HEK293 (cell line): ENCODE measurements around the gene FANCC.

Source experiments
- CTCF ChIA-PET: fragments of 350-600 bp; formaldehyde crosslinking; extraction: SDS; loops from one replicate; lab custom pipeline; 2021; ENCODE audit warnings: antibody characterized with exemption; lab: Yijun Ruan, JAX
- POLR2A ChIA-PET: fragments of 300-600 bp; formaldehyde crosslinking; extraction: SDS; loops from one replicate; lab custom pipeline; 2020; ENCODE audit warnings: antibody characterized with exemption, inconsistent platforms; lab: Yijun Ruan, JAX
- H3K27ac ChIP-seq: fragments of 200-500 bp; sonication (Bioruptor generic); 2 replicates; pipeline ENCODE4 v1.5.1; 2014; ENCODE audit warnings: low read depth, low read length, control low read depth, inconsistent platforms; ENCODE audit errors: extremely low read depth
- H3K36me3 ChIP-seq, 2 experiments: fragments of 200-500 bp in 1 of 2; sonication (Bioruptor generic) in 1 of 2; 1 replicate in 1 of 2; 2 replicates in 1 of 2; pipeline ENCODE4 v1.5.1; 2014 to 2017; ENCODE audit warnings: inconsistent platforms in 2 of 2, low read length in 2 of 2; ENCODE audit not compliant: control insufficient read depth in 2 of 2, insufficient read depth in 1 of 2
- H3K4me1 ChIP-seq: fragments of 200-500 bp; sonication (Bioruptor generic); 2 replicates; pipeline ENCODE4 v1.5.1; 2014; ENCODE audit warnings: mild to moderate bottlenecking, low read length, inconsistent platforms; ENCODE audit not compliant: control insufficient read depth, insufficient read depth
- H3K4me3 ChIP-seq: 2 replicates; pipeline ENCODE4 v1.5.1; 2011; ENCODE audit warnings: low read depth, mild to moderate bottlenecking, control low read depth, low read length, moderate library complexity
- H3K9me3 ChIP-seq: fragments of 200-500 bp; sonication (Bioruptor generic); 2 replicates; pipeline ENCODE4 v1.5.1; 2014; ENCODE audit warnings: low read depth, low read length, inconsistent platforms; ENCODE audit not compliant: control insufficient read depth, insufficient read depth
- GLIS2 ChIP-seq: fragments of 450-650 bp; formaldehyde crosslinking; IDR thresholded peaks from 2 replicates; pipeline ENCODE4 v1.5.1; 2016; ENCODE audit warnings: missing biosample characterization, missing genetic modification characterization
- KLF9 ChIP-seq: fragments of 450-650 bp; formaldehyde crosslinking; IDR thresholded peaks from 2 replicates; pipeline ENCODE4 v1.5.1; 2016; ENCODE audit warnings: missing biosample characterization, missing genetic modification characterization, low read depth
- SCRT1 ChIP-seq: fragments of 450-650 bp; formaldehyde crosslinking; IDR thresholded peaks from 2 replicates; pipeline ENCODE4 v1.5.1; 2016; ENCODE audit warnings: missing biosample characterization, missing genetic modification characterization, borderline replicate concordance
- SCRT2 ChIP-seq: fragments of 450-650 bp; formaldehyde crosslinking; IDR thresholded peaks from 2 replicates; pipeline ENCODE4 v1.5.1; 2016; ENCODE audit warnings: missing biosample characterization, missing genetic modification characterization
- SP2 ChIP-seq: fragments of 450-650 bp; formaldehyde crosslinking; IDR thresholded peaks from 2 replicates; pipeline ENCODE4 v1.5.1; 2016; ENCODE audit warnings: missing biosample characterization, missing genetic modification characterization
- SP7 ChIP-seq: fragments of 450-650 bp; formaldehyde crosslinking; IDR thresholded peaks from 2 replicates; pipeline ENCODE4 v1.5.1; 2016; ENCODE audit warnings: missing biosample characterization, missing genetic modification characterization
- ZBTB48 ChIP-seq: fragments of 450-650 bp; formaldehyde crosslinking; IDR thresholded peaks from 2 replicates; pipeline ENCODE4 v1.5.1; 2016; ENCODE audit warnings: missing biosample characterization, missing genetic modification characterization
- ZNF146 ChIP-seq: fragments of 450-650 bp; formaldehyde crosslinking; IDR thresholded peaks from 2 replicates; pipeline ENCODE4 v1.5.1; 2016; ENCODE audit warnings: missing biosample characterization, missing genetic modification characterization
- ZNF148 ChIP-seq: fragments of 450-650 bp; formaldehyde crosslinking; IDR thresholded peaks from 2 replicates; pipeline ENCODE4 v1.5.0; 2017; ENCODE audit warnings: missing biosample characterization, missing genetic modification characterization, borderline replicate concordance
- ZNF175 ChIP-seq: fragments of 450-650 bp; formaldehyde crosslinking; IDR thresholded peaks from 2 replicates; pipeline ENCODE4 v1.5.1; 2016; ENCODE audit warnings: missing biosample characterization, missing genetic modification characterization
- ZNF18 ChIP-seq: fragments of 450-650 bp; formaldehyde crosslinking; IDR thresholded peaks from 2 replicates; pipeline ENCODE4 v1.5.1; 2016; ENCODE audit warnings: missing biosample characterization, missing genetic modification characterization
- ZNF23 ChIP-seq: fragments of 450-650 bp; formaldehyde crosslinking; IDR thresholded peaks from 2 replicates; pipeline ENCODE4 v1.5.1; 2016; ENCODE audit warnings: missing biosample characterization, missing genetic modification characterization, borderline replicate concordance
- ZNF248 ChIP-seq: fragments of 450-650 bp; formaldehyde crosslinking; IDR thresholded peaks from 2 replicates; pipeline ENCODE4 v1.5.1; 2017; ENCODE audit warnings: missing biosample characterization, missing genetic modification characterization
- ZNF292 ChIP-seq: fragments of 450-650 bp; formaldehyde crosslinking; IDR thresholded peaks from 2 replicates; pipeline ENCODE4 v1.5.1; 2016; ENCODE audit warnings: low read depth, missing biosample characterization, missing genetic modification characterization, borderline replicate concordance
- ZNF311 ChIP-seq: fragments of 450-650 bp; formaldehyde crosslinking; IDR thresholded peaks from 2 replicates; pipeline ENCODE4 v1.5.1; 2017; ENCODE audit warnings: missing biosample characterization, missing genetic modification characterization, borderline replicate concordance
- ZNF324 ChIP-seq: fragments of 450-650 bp; formaldehyde crosslinking; IDR thresholded peaks from 2 replicates; pipeline ENCODE4 v1.5.1; 2016; ENCODE audit warnings: missing biosample characterization, missing genetic modification characterization
- ZNF473 ChIP-seq: fragments of 450-650 bp; formaldehyde crosslinking; IDR thresholded peaks from 2 replicates; pipeline ENCODE4 v1.5.1; 2017; ENCODE audit warnings: missing biosample characterization, missing genetic modification characterization
- ZNF558 ChIP-seq: fragments of 450-650 bp; formaldehyde crosslinking; IDR thresholded peaks from 2 replicates; pipeline ENCODE4 v1.5.1; 2016; ENCODE audit warnings: missing biosample characterization, missing genetic modification characterization
- ZNF624 ChIP-seq: fragments of 450-650 bp; formaldehyde crosslinking; IDR thresholded peaks from 2 replicates; pipeline ENCODE4 v1.5.1; 2017; ENCODE audit warnings: missing biosample characterization, missing genetic modification characterization
- ZNF785 ChIP-seq: fragments of 450-650 bp; formaldehyde crosslinking; IDR thresholded peaks from 2 replicates; pipeline ENCODE4 v1.5.1; 2016; ENCODE audit warnings: missing biosample characterization, missing genetic modification characterization

FANCC gene

GRCh38 chr9:95250462-95251221 lies 66.9 kb downstream of the FANCC start:
- Histone ChIP-seq H3K27ac (no peak overlapping the region), H3K9me3 (no peaks in the 10 kb centered on the region), H3K36me3 (peaks cover 0 to 12% of the 10 kb centered on the region in 2 experiments; a peak in 1 of 3 replicates), H3K4me1 (peaks cover 4% of the 10 kb centered on the region; the same call in 1 of the 2 replicates)
- TF ChIP-seq KLF9 (tag by site-specific recombination), result no peak
- TF ChIP-seq, all 188 proteins: peak for 0
- CTCF ChIA-PET, result interaction anchor here (0.7 kb wide), 1 partner anchor 14 kb away, joined by 3 read pairs; no protein-coding TSS in a partner anchor
- POLR2A ChIA-PET, result no interaction called here
- H3K4me3 ChIP-seq, result no peak overlapping the region

GRCh38 chr9:95249986-95250385 lies 67.5 kb downstream of the FANCC start:
- no peak overlapping the region for H3K4me3 ChIP-seq
- POLR2A ChIA-PET, result no interaction called here
- H3K36me3 ChIP-seq, result peaks cover 0 to 13% of the 10 kb centered on the region in 2 experiments; a peak in 1 of 3 replicates
- no peak overlapping the region for H3K27ac ChIP-seq
- peaks cover 4% of the 10 kb centered on the region; the same call in 1 of the 2 replicates for H3K4me1 ChIP-seq
- TF ChIP-seq SP7, result 0 out of 2 replicates have a peak, but pooled peaks have one; percentile 23
- TF ChIP-seq ZBTB48 (tag by site-specific recombination), result no peak
- peak; percentile 79 for TF ChIP-seq SCRT2 (tag by site-specific recombination)
- TF ChIP-seq ZNF23 (tag by site-specific recombination), result no peak
- no peak for TF ChIP-seq ZNF146 (tag by site-specific recombination)
- TF ChIP-seq GLIS2 (tag by site-specific recombination), result no peak
- no peak for TF ChIP-seq ZNF148
- 0 out of 2 replicates have a peak, but pooled peaks have one; percentile 20 for TF ChIP-seq SCRT1 (tag by site-specific recombination)
- H3K9me3 ChIP-seq, result no peaks in the 10 kb centered on the region
- CTCF ChIA-PET, result interaction anchor here (1.0 kb wide), 1 partner anchor 70 kb away, joined by 3 read pairs; no protein-coding TSS in a partner anchor

- TF ChIP-seq ZNF624, result no peak
- TF ChIP-seq KLF9 (tag by site-specific recombination), result no peak
- no peak for TF ChIP-seq ZNF785 (tag by site-specific recombination)
- TF ChIP-seq ZNF175, result no peak
- no peak for TF ChIP-seq ZNF311 (tag by site-specific recombination)
- no peak for TF ChIP-seq ZNF324 (tag by site-specific recombination)
- no peak for TF ChIP-seq ZNF248
- TF ChIP-seq SP2 (tag by site-specific recombination), result no peak
- no peak for TF ChIP-seq ZNF292 (tag by site-specific recombination)
- TF ChIP-seq ZNF558 (tag by site-specific recombination), result no peak
- no peak for TF ChIP-seq ZNF473 (tag by site-specific recombination)
- TF ChIP-seq ZNF18 (tag by site-specific recombination), result no peak
- TF ChIP-seq, all 188 proteins: peak for 0
- H3K36me3 ChIP-seq, result peaks cover 0 to 16% of the 10 kb centered on the region in 2 experiments; a peak in 1 of 3 replicates
- CTCF ChIA-PET, result interaction anchor here (1.0 kb wide), 1 partner anchor 108 kb away, joined by 3 read pairs; no protein-coding TSS in a partner anchor
- H3K4me1 ChIP-seq, result peaks cover 4% of the 10 kb centered on the region; the same call in 1 of the 2 replicates
- POLR2A ChIA-PET, result no interaction called here
- H3K9me3 ChIP-seq, result no peaks in the 10 kb centered on the region
- no peak overlapping the region for H3K27ac ChIP-seq
- no peak overlapping the region for H3K4me3 ChIP-seq
Observed at GRCh38 chr9:95246547-95246946, 71.0 kb downstream of the FANCC start.
